ENCODE data around the gene BIN2. TPM values are rescaled to one million over a fixed set of nuclear protein-coding genes. Genes with fewer than 3 reads are reported as not detected.
A peak's percentile ranks its signal among the peaks of the same experiment; 100 is the strongest.
"Not testable (repeated sequence)": the region's sequence is repeated elsewhere in the genome, so short reads cannot be mapped to it uniquely, and the experiment has no call there.

BIN2 gene
- total and polyA plus RNA-seq, 2 experiments from 2014 or later, result not detected

GRCh38 chr12:51295651-51296050 is 28.3 kb downstream of the BIN2 start:
- no peaks in the 10 kb centered on the region for H3K9me3 ChIP-seq (ENCODE audit: low read depth)

GRCh38 chr12:51294097-51294496 is 29.9 kb downstream of the BIN2 start:
- DNase-seq; H3K9ac ChIP-seq; H3K27me3 ChIP-seq (replicated peaks; ENCODE audit: insufficient read depth); H2AFZ ChIP-seq; in situ Hi-C loops (cut with MboI); H4K20me1 ChIP-seq (ENCODE audit: insufficient read depth); H3F3A ChIP-seq (ENCODE audit: insufficient read depth); H3K36me3 ChIP-seq (ENCODE audit: low read depth); H3K4me1 ChIP-seq (ENCODE audit: insufficient read depth); H3K9me3 ChIP-seq (ENCODE audit: low read depth); H3K27ac ChIP-seq; H3K4me2 ChIP-seq (ENCODE audit: unreplicated experiment); H3K79me2 ChIP-seq (ENCODE audit: insufficient read depth); H3K9me2 ChIP-seq (ENCODE audit: insufficient read depth); H3K4me3 ChIP-seq: not testable (repeated sequence)
- WGBS, 2 experiments (ENCODE audit: low coverage in 1 of 2, low lambda C conversion rate in 2 of 2, missing lambda C conversion rate in 2 of 2), result 84 to 87% methylated on average over 10 of the region's 10 CpGs

More at GRCh38 chr12:51295651-51296050, 28.3 kb downstream of the BIN2 start:
- in situ Hi-C loops (cut with MboI), result no loop called here
- Histone ChIP-seq H2AFZ (no peak overlapping the region), H3K27me3 (replicated peaks; ENCODE audit: insufficient read depth) (no peaks in the 10 kb centered on the region), H3K9me2 (ENCODE audit: insufficient read depth) (no peaks in the 10 kb centered on the region), H3K79me2 (ENCODE audit: insufficient read depth) (no peaks in the 10 kb centered on the region), H4K20me1 (ENCODE audit: insufficient read depth) (no peaks in the 10 kb centered on the region), H3K4me2 (ENCODE audit: unreplicated experiment) (no peak overlapping the region), H3K9ac (no peak overlapping the region), H3F3A (ENCODE audit: insufficient read depth) (0 out of 2 replicates have a peak, but pooled peaks cover 10% of the 10 kb centered on the region), H3K4me3 (no peak overlapping the region), H3K36me3 (ENCODE audit: low read depth) (no peaks in the 10 kb centered on the region), H3K4me1 (ENCODE audit: insufficient read depth) (0 out of 2 replicates have a peak, but pooled peaks cover 7% of the 10 kb centered on the region), H3K27ac (no peak overlapping the region)
- WGBS, 2 experiments (ENCODE audit: low coverage in 1 of 2, low lambda C conversion rate in 2 of 2, missing lambda C conversion rate in 2 of 2), result 67 to 69% methylated on average over 5 of the region's 5 CpGs
- no peak for DNase-seq
- TF ChIP-seq EZH2phosphoT487 (IDR thresholded peaks at IDR 0.05; ENCODE audit: insufficient read depth, low read depth) (no peak), EZH2 (IDR thresholded peaks at IDR 0.05; ENCODE audit: insufficient read depth, poor library complexity, severe bottlenecking) (no peak)

GRCh38 chr12:51293696-51294095 is 30.3 kb downstream of the BIN2 start:
- Histone ChIP-seq H2AFZ (no peak overlapping the region), H3K79me2 (ENCODE audit: insufficient read depth) (no peaks in the 10 kb centered on the region), H3K4me3 (no peak overlapping the region), H3K9me3 (ENCODE audit: low read depth) (no peaks in the 10 kb centered on the region), H3K27me3 (replicated peaks; ENCODE audit: insufficient read depth) (no peaks in the 10 kb centered on the region), H3F3A (ENCODE audit: insufficient read depth) (0 out of 2 replicates have a peak, but pooled peaks cover 10% of the 10 kb centered on the region), H3K27ac (no peak overlapping the region), H3K9me2 (ENCODE audit: insufficient read depth) (no peaks in the 10 kb centered on the region), H3K4me2 (ENCODE audit: unreplicated experiment) (no peak overlapping the region), H3K36me3 (ENCODE audit: low read depth) (no peaks in the 10 kb centered on the region), H3K4me1 (ENCODE audit: insufficient read depth) (0 out of 2 replicates have a peak, but pooled peaks cover 7% of the 10 kb centered on the region), H4K20me1 (ENCODE audit: insufficient read depth) (no peaks in the 10 kb centered on the region), H3K9ac (no peak overlapping the region)
- in situ Hi-C loops (cut with MboI), result no loop called here
- DNase-seq, result peak; percentile 37
- TF ChIP-seq EZH2phosphoT487 (IDR thresholded peaks at IDR 0.05; ENCODE audit: insufficient read depth, low read depth) (no peak), EZH2 (IDR thresholded peaks at IDR 0.05; ENCODE audit: insufficient read depth, poor library complexity, severe bottlenecking) (no peak)

- DNase-seq; in situ Hi-C loops (cut with MboI): not testable (repeated sequence)
These were observed 32.1 kb downstream of the BIN2 start for GRCh38 chr12:51291603-51292513.

More at GRCh38 chr12:51291603-51292513, 32.1 kb downstream of the BIN2 start:
- not testable (repeated sequence) for H3K4me1 ChIP-seq (ENCODE audit: insufficient read depth); H3K4me3 ChIP-seq; H3K27ac ChIP-seq; H3K36me3 ChIP-seq (ENCODE audit: low read depth); H3K27me3 ChIP-seq (replicated peaks; ENCODE audit: insufficient read depth); H3F3A ChIP-seq (ENCODE audit: insufficient read depth); H2AFZ ChIP-seq; H3K4me2 ChIP-seq (ENCODE audit: unreplicated experiment); H3K79me2 ChIP-seq (ENCODE audit: insufficient read depth); H3K9me3 ChIP-seq (ENCODE audit: low read depth); H3K9ac ChIP-seq; H3K9me2 ChIP-seq (ENCODE audit: insufficient read depth); H4K20me1 ChIP-seq (ENCODE audit: insufficient read depth)
- 78 to 86% methylated on average over 8 to 9 of the region's 9 CpGs for WGBS, 2 experiments (ENCODE audit: low coverage in 1 of 2, low lambda C conversion rate in 2 of 2, missing lambda C conversion rate in 2 of 2)
